H1 (cell line): ENCODE results near the gene RAD51B. TPM values are rescaled to one million over a fixed set of nuclear protein-coding genes. Genes with fewer than 3 reads are reported as not detected.

Experiments
- CTCF ChIA-PET: fragments of 300-600 bp; sonication (Branson Sonifier 250); formaldehyde crosslinking; loops from one replicate; lab custom pipeline; 2021; ENCODE audit not compliant: partially characterized antibody; lab: Charles Lee
- POLR2A ChIA-PET: fragments of 300-600 bp; sonication (Branson Sonifier 250); formaldehyde crosslinking; loops from one replicate; lab custom pipeline; 2021; ENCODE audit warnings: inconsistent platforms; ENCODE audit not compliant: partially characterized antibody; lab: Charles Lee
- DNase-seq, 2 experiments: peaks; one replicate each; pipeline versions ENCODE4 v3.0.0 to v3.0.0-alpha.2; 2010 to 2022; ENCODE audit warnings: low spot score in 2 of 2, low read depth in 1 of 2, mixed read lengths in 1 of 2
- FAIRE-seq: peaks from 2 replicates; lab custom pipeline; 2011; peaks lifted over from hg19 to GRCh38; lab: Jason Lieb, UNC
- H2AFZ ChIP-seq: 2 replicates; pipeline ENCODE4 v1.8.1; 2012; ENCODE audit warnings: low read length, inconsistent platforms
- H2AK5ac ChIP-seq: 2 replicates; pipeline ENCODE4 v1.6.1; 2013; ENCODE audit warnings: low read depth, low read length
- H2BK120ac ChIP-seq: replicated peaks from 2 replicates; pipeline ENCODE3; 2013; ENCODE audit warnings: low read depth, low read length, inconsistent platforms
- H2BK12ac ChIP-seq: 2 replicates; pipeline ENCODE4 v1.6.1; 2013; ENCODE audit warnings: low read depth, low read length
- H2BK15ac ChIP-seq: 2 replicates; pipeline ENCODE4 v1.6.1; 2013; ENCODE audit warnings: low read length
- H2BK20ac ChIP-seq: 2 replicates; pipeline ENCODE4 v1.6.1; 2013; ENCODE audit warnings: low read length
- H2BK5ac ChIP-seq: 2 replicates; pipeline ENCODE4 v1.6.1; 2013; ENCODE audit warnings: low read depth, low read length
- H3K14ac ChIP-seq: 2 replicates; pipeline ENCODE4 v1.6.1; 2013; ENCODE audit warnings: inconsistent platforms; ENCODE audit not compliant: insufficient read length
- H3K18ac ChIP-seq: 2 replicates; pipeline ENCODE4 v1.6.1; 2013; ENCODE audit warnings: low read length; ENCODE audit errors: extremely low read depth
- H3K23ac ChIP-seq: 2 replicates; pipeline ENCODE4 v1.6.1; 2013; ENCODE audit warnings: inconsistent platforms; ENCODE audit not compliant: insufficient read length
- H3K23me2 ChIP-seq: 2 replicates; pipeline ENCODE4 v1.6.1; 2013; ENCODE audit warnings: low read depth, low read length
- H3K27ac ChIP-seq: 2 replicates; pipeline ENCODE4 v1.6.1; 2011; ENCODE audit warnings: low read depth, low read length, inconsistent platforms
- H3K27me3 ChIP-seq, 4 experiments: replicated peaks in 1 of 4; 1 replicate in 1 of 4; 2 replicates in 3 of 4; pipeline versions ENCODE4 v1.6.1 to v1.8.1; 2011 to 2013; ENCODE audit warnings: low read length in 3 of 4, mild to moderate bottlenecking in 3 of 4, inconsistent platforms in 2 of 4, mixed read lengths in 2 of 4, moderate library complexity in 1 of 4; ENCODE audit not compliant: control insufficient read depth in 3 of 4, insufficient read depth in 3 of 4; ENCODE audit errors: extremely low read depth in 1 of 4
- H3K36me3 ChIP-seq, 4 experiments: 2 replicates each; pipeline versions ENCODE4 v1.6.1 to v1.8.1; 2011 to 2013; ENCODE audit warnings: mild to moderate bottlenecking in 4 of 4, low read length in 3 of 4, moderate library complexity in 2 of 4, control low read depth in 1 of 4, inconsistent platforms in 1 of 4; ENCODE audit not compliant: insufficient read depth in 4 of 4, control insufficient read depth in 2 of 4
- H3K4ac ChIP-seq: replicated peaks from 2 replicates; pipeline ENCODE3; 2013; ENCODE audit warnings: low read length, low read depth, mixed read lengths, inconsistent platforms; ENCODE audit not compliant: insufficient read length
- H3K4me1 ChIP-seq, 4 experiments: replicated peaks in 1 of 4; 1 replicate in 1 of 4; 2 replicates in 3 of 4; pipeline versions ENCODE4 v1.6.1 to v1.8.1; 2011 to 2013; ENCODE audit warnings: low read length in 3 of 4, inconsistent platforms in 2 of 4, mixed read lengths in 1 of 4; ENCODE audit not compliant: insufficient read depth in 4 of 4, control insufficient read depth in 3 of 4
- H3K4me2 ChIP-seq, 2 experiments: 2 replicates each; pipeline versions ENCODE4 v1.6.1 to v1.8.1; 2011 to 2013; ENCODE audit warnings: low read depth in 2 of 2, low read length in 2 of 2, control low read depth in 1 of 2, inconsistent platforms in 1 of 2, mild to moderate bottlenecking in 1 of 2; ENCODE audit not compliant: insufficient read depth in 1 of 2
- H3K4me3 ChIP-seq, 4 experiments: fragments of 200-600, 300-600 bp in 1 of 4; sonication (generic), shearing (Covaris generic), sonication (Bioruptor Twin) in 1 of 4; 2 replicates each; pipeline versions ENCODE4 v1.5.1 to v1.8.1; 2011 to 2016; ENCODE audit warnings: low read length in 4 of 4, low read depth in 3 of 4, control low read depth in 2 of 4, inconsistent platforms in 2 of 4, mild to moderate bottlenecking in 2 of 4, mixed read lengths in 1 of 4, moderate library complexity in 1 of 4; ENCODE audit not compliant: insufficient read depth in 2 of 4; ENCODE audit errors: extremely low read depth in 1 of 4
- H3K56ac ChIP-seq: replicated peaks from 2 replicates; pipeline ENCODE3; 2013; ENCODE audit warnings: low read depth, mild to moderate bottlenecking, mixed read lengths, low read length, inconsistent platforms; ENCODE audit not compliant: insufficient read length
- H3K79me1 ChIP-seq: 2 replicates; pipeline ENCODE4 v1.6.1; 2013; ENCODE audit warnings: low read depth, low read length, control low read depth
- H3K79me2 ChIP-seq, 2 experiments: 2 replicates each; pipeline versions ENCODE4 v1.6.1 to v1.8.1; 2012 to 2013; ENCODE audit warnings: low read length in 2 of 2, mild to moderate bottlenecking in 2 of 2, inconsistent platforms in 1 of 2; ENCODE audit not compliant: insufficient read depth in 2 of 2, control insufficient read depth in 1 of 2
- H3K9ac ChIP-seq, 4 experiments: replicated peaks in 1 of 4; 1 replicate in 1 of 4; 2 replicates in 3 of 4; pipeline versions ENCODE4 v1.6.1 to v1.8.1; 2011 to 2013; ENCODE audit warnings: low read depth in 3 of 4, low read length in 3 of 4, control low read depth in 2 of 4, mild to moderate bottlenecking in 2 of 4, moderate library complexity in 2 of 4, inconsistent platforms in 1 of 4; ENCODE audit errors: extremely low read depth in 1 of 4
- H3K9me3 ChIP-seq, 2 experiments: 2 replicates each; pipeline versions ENCODE4 v1.6.1 to v1.8.1; 2012 to 2013; ENCODE audit warnings: mild to moderate bottlenecking in 2 of 2, moderate library complexity in 2 of 2, control low read depth in 1 of 2, inconsistent platforms in 1 of 2, low read depth in 1 of 2, low read length in 1 of 2, mixed read lengths in 1 of 2; ENCODE audit not compliant: insufficient read depth in 2 of 2
- H4K20me1 ChIP-seq, 2 experiments: replicated peaks in 1 of 2; 2 replicates each; pipeline versions ENCODE3 to v1.8.1; 2011 to 2013; ENCODE audit warnings: inconsistent platforms in 2 of 2, low read length in 2 of 2, mild to moderate bottlenecking in 1 of 2; ENCODE audit not compliant: insufficient read depth in 2 of 2, control insufficient read depth in 1 of 2
- H4K5ac ChIP-seq: 2 replicates; pipeline ENCODE4 v1.6.1; 2013; ENCODE audit warnings: low read length, low read depth, mixed read lengths, inconsistent platforms; ENCODE audit not compliant: insufficient read length
- H4K8ac ChIP-seq: 2 replicates; pipeline ENCODE4 v1.8.0; 2013; ENCODE audit warnings: mild to moderate bottlenecking, moderate library complexity, low read length, inconsistent platforms; ENCODE audit not compliant: insufficient read depth; ENCODE audit errors: extremely low read depth
- H4K91ac ChIP-seq: replicated peaks from 2 replicates; pipeline ENCODE3; 2013; ENCODE audit warnings: low read length, mixed read lengths, inconsistent platforms; ENCODE audit not compliant: insufficient read length
- EGR1 ChIP-seq: IDR thresholded peaks from 2 replicates; pipeline ENCODE4 v1.6.1; 2011; ENCODE audit warnings: low read depth, low read length, borderline replicate concordance
- GTF2F1 ChIP-seq: IDR thresholded peaks from 2 replicates; pipeline ENCODE4 v1.6.1; 2012; ENCODE audit warnings: low read depth, low read length, improper control_type of control experiment, borderline replicate concordance
- JUND ChIP-seq: IDR thresholded peaks from 2 replicates; pipeline ENCODE4 v1.6.1; 2011; ENCODE audit warnings: mild to moderate bottlenecking, improper control_type of control experiment, low read length
- KDM1A ChIP-seq: fragments of 200-600, 300-600 bp; sonication (generic); IDR thresholded peaks from 2 replicates; pipeline ENCODE4 v1.7.1; 2016; ENCODE audit warnings: mild to moderate bottlenecking, low read length, borderline replicate concordance
- KDM5A ChIP-seq: fragments of 200-600 bp; IDR thresholded peaks from 2 replicates; pipeline ENCODE4 v1.7.1; 2012; ENCODE audit warnings: mild to moderate bottlenecking, low read length, inconsistent platforms, mixed read lengths
- RAD21 ChIP-seq, 2 experiments: IDR thresholded peaks in 1 of 2; conservative IDR thresholded peaks in 1 of 2; 2 replicates each; pipeline ENCODE4 v1.6.1; 2011; ENCODE audit warnings: low read depth in 2 of 2, low read length in 2 of 2, improper control_type of control experiment in 1 of 2, inconsistent platforms in 1 of 2, mild to moderate bottlenecking in 1 of 2, moderate library complexity in 1 of 2
- SIRT6 ChIP-seq: IDR thresholded peaks from one replicate; pipeline ENCODE4 v1.7.1; 2012; ENCODE audit warnings: low read length, inconsistent platforms
- SP1 ChIP-seq: IDR thresholded peaks from 2 replicates; pipeline ENCODE4 v1.6.1; 2011; ENCODE audit warnings: low read depth, low read length
- TAF1 ChIP-seq: IDR thresholded peaks from 2 replicates; pipeline ENCODE4 v1.6.1; 2011; ENCODE audit warnings: mild to moderate bottlenecking, low read depth, low read length
- YY1 ChIP-seq: IDR thresholded peaks from 2 replicates; pipeline ENCODE4 v1.6.1; 2011; ENCODE audit warnings: low read depth, mild to moderate bottlenecking, low read length
- WGBS, 2 experiments: shearing (Covaris generic) in 1 of 2; methylation state at CpG; one replicate each; pipeline versions ENCODE4 v1.1.6 to v1.1.7; 2013 to 2015; ENCODE audit warnings: low lambda C conversion rate in 2 of 2, mixed read lengths in 2 of 2, inconsistent platforms in 1 of 2, low coverage in 1 of 2, missing lambda C conversion rate in 1 of 2; ENCODE audit not compliant: insufficient replicate concordance in 2 of 2, insufficient coverage in 1 of 2, insufficient read length in 1 of 2; ENCODE audit errors: extremely low coverage in 1 of 2, missing lambda C conversion rate in 1 of 2; 5-methylcytosine and 5-hydroxymethylcytosine counted together
- polyA plus RNA-seq, 7 experiments: library from polyadenylated mRNA; depleted of rRNA in 3 of 7; stranded (reverse) in 5 of 7; unstranded in 2 of 7; fragments of >200 nt in 5 of 7; fragments of 200-250 nt in 2 of 7; gene quantifications; 1 replicate in 5 of 7; 2 replicates in 1 of 7; 4 replicates in 1 of 7; pipeline versions ENCODE4 v1.2.1 to v1.2.3, GENCODE V29; 2011 to 2013; ENCODE audit warnings: missing spikeins in 2 of 7, mixed read lengths in 2 of 7
- total RNA-seq: library from RNA; stranded (reverse); fragmentation: NEBNext Ultra II Directional; extraction: Animal tissue kit (Norgen Biotek cat#: 25700); gene quantifications from 2 replicates; pipeline ENCODE4 v1.2.1, GENCODE V29; 2021
- TF ChIP-seq, protein P1 (sequence below): IDR thresholded peaks from 2 replicates; pipeline ENCODE4 v1.6.1; 2012; ENCODE audit warnings: low read length, inconsistent platforms

RAD51B gene
- total and polyA plus RNA-seq, 2 of the 8 experiments (the other 6 are each of a cell fraction or from before 2014, with no cell fraction given) = 3.9 to 14.9 TPM

GRCh38 chr14:68669603-68670358 is 850.2 kb downstream of the RAD51B start:
- no peak overlapping the region for H2AK5ac ChIP-seq
- CTCF ChIA-PET = interaction anchor here (0.6 to 1.5 kb wide), 8 partner anchors 10 to 157 kb away, joined by 3 to 4 read pairs (median 3); no protein-coding TSS in a partner anchor
- TF ChIP-seq JUND (no peak), SP1 (no peak), TAF1 (no peak), KDM1A (no peak), GTF2F1 (no peak), KDM5A (no peak), EGR1 (no peak), YY1 (no peak), SIRT6 (no peak), RAD21 (IDR thresholded peaks at IDR 0.05 in 1 of 2, conservative IDR thresholded peaks at IDR 0.05 in 1 of 2; ENCODE audit: low read depth in 2 of 2, low read length in 2 of 2) (no peak)
- TF ChIP-seq, protein P1, sequence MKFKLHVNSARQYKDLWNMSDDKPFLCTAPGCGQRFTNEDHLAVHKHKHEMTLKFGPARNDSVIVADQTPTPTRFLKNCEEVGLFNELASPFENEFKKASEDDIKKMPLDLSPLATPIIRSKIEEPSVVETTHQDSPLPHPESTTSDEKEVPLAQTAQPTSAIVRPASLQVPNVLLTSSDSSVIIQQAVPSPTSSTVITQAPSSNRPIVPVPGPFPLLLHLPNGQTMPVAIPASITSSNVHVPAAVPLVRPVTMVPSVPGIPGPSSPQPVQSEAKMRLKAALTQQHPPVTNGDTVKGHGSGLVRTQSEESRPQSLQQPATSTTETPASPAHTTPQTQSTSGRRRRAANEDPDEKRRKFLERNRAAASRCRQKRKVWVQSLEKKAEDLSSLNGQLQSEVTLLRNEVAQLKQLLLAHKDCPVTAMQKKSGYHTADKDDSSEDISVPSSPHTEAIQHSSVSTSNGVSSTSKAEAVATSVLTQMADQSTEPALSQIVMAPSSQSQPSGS = no peak

More at GRCh38 chr14:68669603-68670358, 850.2 kb downstream of the RAD51B start:
- Histone ChIP-seq H3K79me1 (no peaks in the 10 kb centered on the region), H2BK120ac (no peak overlapping the region), H3K9ac (no peak overlapping the region), H3K4me1 (no peaks in the 10 kb centered on the region; a peak in 1 of 7 replicates), H3K23ac (no peak overlapping the region), H3K27ac (no peak overlapping the region), H4K20me1 (no peaks in the 10 kb centered on the region), H3K4me2 (no peak overlapping the region), H2BK20ac (no peak overlapping the region), H4K8ac (no peak overlapping the region), H3K4ac (no peak overlapping the region), H3K14ac (no peak overlapping the region), H3K18ac (no peak overlapping the region), H2BK15ac (no peak overlapping the region), H3K36me3 (no peaks in the 10 kb centered on the region), H3K9me3 (no peaks in the 10 kb centered on the region; a peak in 1 of 4 replicates), H3K27me3 (no peaks in the 10 kb centered on the region), H4K5ac (no peak overlapping the region), H3K79me2 (no peaks in the 10 kb centered on the region; a peak in 1 of 4 replicates), H4K91ac (no peak overlapping the region), H2BK12ac (no peak overlapping the region; the same call in 1 of the 2 replicates), H3K4me3 (no peak overlapping the region), H3K56ac (no peak overlapping the region), H2AFZ (no peak overlapping the region), H2BK5ac (no peak overlapping the region), H3K23me2 (no peaks in the 10 kb centered on the region; the same call in 1 of the 2 replicates)
- 90% methylated on average over 14 of the region's 14 CpGs; no CpG with 5 or more reads in 1 of the 2 experiments for WGBS, 2 experiments
- POLR2A ChIA-PET = no interaction called here
- DNase-seq (no peak), FAIRE-seq (no peak)
